22Rv1 (cell line): ENCODE measurements around the gene CLEC11A.
"Not testable (repeated sequence)": the region's sequence is repeated elsewhere in the genome, so short reads cannot be mapped to it uniquely, and the experiment has no call there.

Source experiments
- ZFX ChIP-seq: fragments of 450-650 bp; IDR thresholded peaks from 2 replicates; pipeline ENCODE4 v1.6.1; 2017; ENCODE audit warnings: antibody characterized with exemption, borderline replicate concordance
- TF ChIP-seq, protein P1 (sequence below): fragments of 450-650 bp; IDR thresholded peaks from 2 replicates; pipeline ENCODE4 v1.5.1; 2017; ENCODE audit warnings: mild to moderate bottlenecking

DNA sequence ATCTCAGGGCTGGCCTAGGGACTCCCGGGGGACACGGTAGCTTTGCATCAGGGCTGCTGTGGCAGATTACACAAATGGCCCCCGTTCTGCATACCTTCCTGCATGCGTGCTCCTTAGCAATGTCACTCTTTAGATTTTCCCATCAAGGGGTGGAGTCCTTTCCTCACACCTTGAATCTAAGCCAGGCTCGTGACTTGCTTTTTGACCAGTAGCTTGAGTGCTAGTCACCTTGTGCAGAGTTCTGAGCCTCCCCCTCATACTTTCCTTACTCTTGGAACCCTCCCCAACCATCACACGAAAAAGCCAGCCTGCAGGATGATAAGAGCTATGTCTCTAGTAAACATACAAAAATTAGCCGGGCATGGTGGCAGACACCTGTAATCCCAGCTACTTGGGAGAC is 50.3 kb downstream of the CLEC11A start:
- TF ChIP-seq, protein P1, sequence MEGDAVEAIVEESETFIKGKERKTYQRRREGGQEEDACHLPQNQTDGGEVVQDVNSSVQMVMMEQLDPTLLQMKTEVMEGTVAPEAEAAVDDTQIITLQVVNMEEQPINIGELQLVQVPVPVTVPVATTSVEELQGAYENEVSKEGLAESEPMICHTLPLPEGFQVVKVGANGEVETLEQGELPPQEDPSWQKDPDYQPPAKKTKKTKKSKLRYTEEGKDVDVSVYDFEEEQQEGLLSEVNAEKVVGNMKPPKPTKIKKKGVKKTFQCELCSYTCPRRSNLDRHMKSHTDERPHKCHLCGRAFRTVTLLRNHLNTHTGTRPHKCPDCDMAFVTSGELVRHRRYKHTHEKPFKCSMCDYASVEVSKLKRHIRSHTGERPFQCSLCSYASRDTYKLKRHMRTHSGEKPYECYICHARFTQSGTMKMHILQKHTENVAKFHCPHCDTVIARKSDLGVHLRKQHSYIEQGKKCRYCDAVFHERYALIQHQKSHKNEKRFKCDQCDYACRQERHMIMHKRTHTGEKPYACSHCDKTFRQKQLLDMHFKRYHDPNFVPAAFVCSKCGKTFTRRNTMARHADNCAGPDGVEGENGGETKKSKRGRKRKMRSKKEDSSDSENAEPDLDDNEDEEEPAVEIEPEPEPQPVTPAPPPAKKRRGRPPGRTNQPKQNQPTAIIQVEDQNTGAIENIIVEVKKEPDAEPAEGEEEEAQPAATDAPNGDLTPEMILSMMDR = not testable (repeated sequence)
- TF ChIP-seq ZFX = not testable (repeated sequence)
